Ishikawa (cell line): ENCODE results near the gene OTX1.

Source experiments
- CEBPB ChIP-seq: IDR thresholded peaks from 2 replicates; pipeline ENCODE4 v1.6.1; 2012
- CREB1 ChIP-seq: IDR thresholded peaks from 2 replicates; pipeline ENCODE4 v1.6.1; 2012; ENCODE audit warnings: low read depth
- EGR1 ChIP-seq: IDR thresholded peaks from 2 replicates; pipeline ENCODE4 v1.6.1; 2012
- EP300 ChIP-seq: IDR thresholded peaks from 2 replicates; pipeline ENCODE4 v1.6.1; 2012; ENCODE audit warnings: borderline replicate concordance
- FOXM1 ChIP-seq: IDR thresholded peaks from 2 replicates; pipeline ENCODE4 v1.6.1; 2012; ENCODE audit warnings: low read depth, borderline replicate concordance
- MAX ChIP-seq: IDR thresholded peaks from 2 replicates; pipeline ENCODE4 v1.6.1; 2012
- NFIC ChIP-seq: IDR thresholded peaks from 2 replicates; pipeline ENCODE4 v1.6.1; 2012
- RAD21 ChIP-seq: IDR thresholded peaks from 2 replicates; pipeline ENCODE4 v1.6.1; 2012; ENCODE audit warnings: low read depth
- REST ChIP-seq: IDR thresholded peaks from 2 replicates; pipeline ENCODE4 v1.6.1; 2012; ENCODE audit warnings: low read depth, mild to moderate bottlenecking
- TAF1 ChIP-seq: IDR thresholded peaks from 2 replicates; pipeline ENCODE4 v1.6.1; 2012; ENCODE audit warnings: low read depth, mild to moderate bottlenecking
- TCF12 ChIP-seq: IDR thresholded peaks from 2 replicates; pipeline ENCODE4 v1.6.1; 2012; ENCODE audit warnings: low read depth
- TEAD4 ChIP-seq: IDR thresholded peaks from 2 replicates; pipeline ENCODE4 v1.6.1; 2012
- USF1 ChIP-seq: IDR thresholded peaks from 2 replicates; pipeline ENCODE4 v1.6.1; 2012
- YY1 ChIP-seq: IDR thresholded peaks from 2 replicates; pipeline ENCODE4 v1.6.1; 2012; ENCODE audit warnings: low read depth
- ZBTB7A ChIP-seq: IDR thresholded peaks from 2 replicates; pipeline ENCODE4 v1.6.1; 2012; ENCODE audit warnings: low read depth

The OTX1 gene

GRCh38 chr2:63013438-63013837 is 37.2 kb upstream of the OTX1 start:
- TF ChIP-seq REST = no peak
- TF ChIP-seq USF1 = no peak
- TF ChIP-seq NFIC = no peak
- TF ChIP-seq CREB1 = no peak
- no peak for TF ChIP-seq YY1
- TF ChIP-seq RAD21 = no peak
- no peak for TF ChIP-seq EGR1
- TF ChIP-seq TCF12 = no peak
- TF ChIP-seq FOXM1 = no peak

- no peak for TF ChIP-seq USF1
- TF ChIP-seq NFIC = no peak
- no peak for TF ChIP-seq EGR1
- TF ChIP-seq FOXM1 = no peak
- TF ChIP-seq CEBPB = no peak
- no peak for TF ChIP-seq TEAD4
- no peak for TF ChIP-seq REST
- TF ChIP-seq CREB1 = no peak
- no peak for TF ChIP-seq TCF12
- no peak for TF ChIP-seq MAX
- TF ChIP-seq ZBTB7A = no peak
- no peak for TF ChIP-seq TAF1
- TF ChIP-seq YY1 = no peak
- no peak for TF ChIP-seq EP300
- no peak for TF ChIP-seq RAD21
These were observed 35.2 kb upstream of the OTX1 start for GRCh38 chr2:63015389-63015788.

GRCh38 chr2:63018439-63018838 is 32.2 kb upstream of the OTX1 start:
- TF ChIP-seq CEBPB (no peak), TEAD4 (no peak), TAF1 (no peak), ZBTB7A (no peak), NFIC (no peak), EP300 (no peak), REST (no peak), TCF12 (no peak), CREB1 (no peak), RAD21 (no peak), MAX (no peak)

- TF ChIP-seq RAD21 = peak; percentile 65
- no peak for TF ChIP-seq REST
These were observed 27.2 kb upstream of the OTX1 start for GRCh38 chr2:63023444-63023843.
